ENCODE measurements around the gene IL17RE.

IL17RE gene

GRCh38 chr3:9949115-9949514, 46.5 kb downstream of the IL17RE start:
- Histone ChIP-seq H3K27me3 (ENCODE audit: insufficient read depth, poor library complexity, severe bottlenecking) (no peaks in the 10 kb centered on the region), H3K27ac (replicated peaks) (no peak overlapping the region), H3K4me3 (replicated peaks; ENCODE audit: insufficient read depth, low read length) (no peak overlapping the region)
- no peak for TF ChIP-seq CTCF (IDR thresholded peaks at IDR 0.05; ENCODE audit: insufficient read depth, low read length)
- DNase-seq (ENCODE audit: low read depth in 1 of 2, low spot score in 1 of 2) = no peak

DNA sequence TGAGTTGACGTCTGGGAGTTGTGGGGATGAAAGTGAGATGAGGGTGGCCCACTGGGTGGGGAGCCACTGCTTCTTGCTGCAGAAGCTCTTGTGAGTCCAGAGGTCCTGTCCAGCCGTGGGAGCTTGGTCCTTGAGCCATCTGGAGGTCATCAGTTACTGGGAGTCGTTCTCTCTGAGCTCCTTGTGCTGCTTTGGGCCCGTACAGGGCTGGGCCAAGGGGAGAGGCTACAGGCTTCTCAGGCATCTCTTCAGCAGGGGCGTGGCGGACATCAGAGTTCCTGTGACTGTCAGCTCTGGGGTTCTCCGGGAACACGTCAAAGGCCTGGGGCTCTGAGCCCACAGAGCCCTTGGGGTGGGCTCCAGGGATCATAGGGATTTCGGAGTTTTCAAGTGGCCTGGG, 47.0 kb downstream of the IL17RE start:
- TF ChIP-seq, protein P1, sequence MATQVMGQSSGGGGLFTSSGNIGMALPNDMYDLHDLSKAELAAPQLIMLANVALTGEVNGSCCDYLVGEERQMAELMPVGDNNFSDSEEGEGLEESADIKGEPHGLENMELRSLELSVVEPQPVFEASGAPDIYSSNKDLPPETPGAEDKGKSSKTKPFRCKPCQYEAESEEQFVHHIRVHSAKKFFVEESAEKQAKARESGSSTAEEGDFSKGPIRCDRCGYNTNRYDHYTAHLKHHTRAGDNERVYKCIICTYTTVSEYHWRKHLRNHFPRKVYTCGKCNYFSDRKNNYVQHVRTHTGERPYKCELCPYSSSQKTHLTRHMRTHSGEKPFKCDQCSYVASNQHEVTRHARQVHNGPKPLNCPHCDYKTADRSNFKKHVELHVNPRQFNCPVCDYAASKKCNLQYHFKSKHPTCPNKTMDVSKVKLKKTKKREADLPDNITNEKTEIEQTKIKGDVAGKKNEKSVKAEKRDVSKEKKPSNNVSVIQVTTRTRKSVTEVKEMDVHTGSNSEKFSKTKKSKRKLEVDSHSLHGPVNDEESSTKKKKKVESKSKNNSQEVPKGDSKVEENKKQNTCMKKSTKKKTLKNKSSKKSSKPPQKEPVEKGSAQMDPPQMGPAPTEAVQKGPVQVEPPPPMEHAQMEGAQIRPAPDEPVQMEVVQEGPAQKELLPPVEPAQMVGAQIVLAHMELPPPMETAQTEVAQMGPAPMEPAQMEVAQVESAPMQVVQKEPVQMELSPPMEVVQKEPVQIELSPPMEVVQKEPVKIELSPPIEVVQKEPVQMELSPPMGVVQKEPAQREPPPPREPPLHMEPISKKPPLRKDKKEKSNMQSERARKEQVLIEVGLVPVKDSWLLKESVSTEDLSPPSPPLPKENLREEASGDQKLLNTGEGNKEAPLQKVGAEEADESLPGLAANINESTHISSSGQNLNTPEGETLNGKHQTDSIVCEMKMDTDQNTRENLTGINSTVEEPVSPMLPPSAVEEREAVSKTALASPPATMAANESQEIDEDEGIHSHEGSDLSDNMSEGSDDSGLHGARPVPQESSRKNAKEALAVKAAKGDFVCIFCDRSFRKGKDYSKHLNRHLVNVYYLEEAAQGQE (IDR thresholded peaks at IDR 0.05; ENCODE audit: insufficient replicate concordance, low read depth) = no peak
- TF ChIP-seq POLR2AphosphoS5 (IDR thresholded peaks at IDR 0.05; ENCODE audit: low read depth) = no peak
- TF ChIP-seq GABPA (IDR thresholded peaks at IDR 0.05; ENCODE audit: low read depth) = no peak
- TF ChIP-seq CTCF (IDR thresholded peaks at IDR 0.05; ENCODE audit: insufficient read depth, low read length) = no peak
- no peak for TF ChIP-seq SPI1 (IDR thresholded peaks at IDR 0.05; ENCODE audit: borderline replicate concordance, low read depth)
- Histone ChIP-seq H3K27me3 (ENCODE audit: insufficient read depth, poor library complexity, severe bottlenecking) (no peaks in the 10 kb centered on the region), H3K27ac (replicated peaks) (no peak overlapping the region), H3K4me3 (replicated peaks; ENCODE audit: insufficient read depth, low read length) (no peak overlapping the region)
- no peak for DNase-seq (ENCODE audit: low read depth in 1 of 2, low spot score in 1 of 2)

- Histone ChIP-seq H3K4me3 (replicated peaks; ENCODE audit: insufficient read depth, low read length) (no peak overlapping the region), H3K27ac (replicated peaks) (no peak overlapping the region), H3K27me3 (ENCODE audit: insufficient read depth, poor library complexity, severe bottlenecking) (no peaks in the 10 kb centered on the region)
- DNase-seq (ENCODE audit: low read depth in 1 of 2, low spot score in 1 of 2) = no peak
- TF ChIP-seq POLR2AphosphoS5 (IDR thresholded peaks at IDR 0.05; ENCODE audit: low read depth) (no peak), GABPA (IDR thresholded peaks at IDR 0.05; ENCODE audit: low read depth) (no peak), SPI1 (IDR thresholded peaks at IDR 0.05; ENCODE audit: borderline replicate concordance, low read depth) (no peak), CTCF (IDR thresholded peaks at IDR 0.05; ENCODE audit: insufficient read depth, low read length) (no peak)
- TF ChIP-seq, protein P1 (IDR thresholded peaks at IDR 0.05; ENCODE audit: insufficient replicate concordance, low read depth) = no peak
These were observed 48.5 kb downstream of the IL17RE start for GRCh38 chr3:9951126-9951525.

DNA sequence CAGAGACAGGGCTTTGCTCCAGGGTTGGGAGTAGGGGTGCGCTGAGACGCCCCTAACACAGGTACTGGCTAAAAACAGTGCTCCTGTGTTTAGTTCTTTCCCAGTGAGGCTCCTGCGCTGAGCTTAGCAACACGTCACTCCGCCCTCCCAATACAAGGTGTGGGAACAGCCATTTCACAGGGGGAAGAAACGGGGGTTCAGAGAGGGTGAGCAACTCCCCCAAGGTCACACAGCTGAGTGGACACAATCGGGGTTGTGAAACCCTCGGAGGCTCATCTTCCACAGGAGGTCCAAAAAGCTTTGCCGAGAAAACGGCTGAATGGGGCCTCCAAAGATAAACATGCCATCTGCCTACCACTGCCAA, 48.9 kb downstream of the IL17RE start:
- TF ChIP-seq SPI1 (IDR thresholded peaks at IDR 0.05; ENCODE audit: borderline replicate concordance, low read depth) = no peak
- DNase-seq (ENCODE audit: low read depth in 1 of 2, low spot score in 1 of 2) = no peak
- H3K27ac ChIP-seq (replicated peaks) = no peak overlapping the region

More for the DNA sequence above, 48.9 kb downstream of the IL17RE start:
- Histone ChIP-seq H3K27me3 (ENCODE audit: insufficient read depth, poor library complexity, severe bottlenecking) (no peaks in the 10 kb centered on the region), H3K4me3 (replicated peaks; ENCODE audit: insufficient read depth, low read length) (peak overlapping the region; percentile 28; the same call in 1 of the 2 replicates)

All from HL-60 (cell line).